Endothelial cell of coronary artery (primary cell): ENCODE data around the gene DYNC1LI1. TPM values are rescaled to one million over a fixed set of nuclear protein-coding genes. Genes with fewer than 3 reads are reported as not detected.

Experiments used
- total RNA-seq: library from RNA; depleted of rRNA; stranded (reverse); fragments of >200 nt; gene quantifications from 2 replicates; pipeline ENCODE4 v1.2.3, GENCODE V29; 2014

The DYNC1LI1 gene
- 39.0 and 43.3 TPM in 2 replicates for total RNA-seq

DNA sequence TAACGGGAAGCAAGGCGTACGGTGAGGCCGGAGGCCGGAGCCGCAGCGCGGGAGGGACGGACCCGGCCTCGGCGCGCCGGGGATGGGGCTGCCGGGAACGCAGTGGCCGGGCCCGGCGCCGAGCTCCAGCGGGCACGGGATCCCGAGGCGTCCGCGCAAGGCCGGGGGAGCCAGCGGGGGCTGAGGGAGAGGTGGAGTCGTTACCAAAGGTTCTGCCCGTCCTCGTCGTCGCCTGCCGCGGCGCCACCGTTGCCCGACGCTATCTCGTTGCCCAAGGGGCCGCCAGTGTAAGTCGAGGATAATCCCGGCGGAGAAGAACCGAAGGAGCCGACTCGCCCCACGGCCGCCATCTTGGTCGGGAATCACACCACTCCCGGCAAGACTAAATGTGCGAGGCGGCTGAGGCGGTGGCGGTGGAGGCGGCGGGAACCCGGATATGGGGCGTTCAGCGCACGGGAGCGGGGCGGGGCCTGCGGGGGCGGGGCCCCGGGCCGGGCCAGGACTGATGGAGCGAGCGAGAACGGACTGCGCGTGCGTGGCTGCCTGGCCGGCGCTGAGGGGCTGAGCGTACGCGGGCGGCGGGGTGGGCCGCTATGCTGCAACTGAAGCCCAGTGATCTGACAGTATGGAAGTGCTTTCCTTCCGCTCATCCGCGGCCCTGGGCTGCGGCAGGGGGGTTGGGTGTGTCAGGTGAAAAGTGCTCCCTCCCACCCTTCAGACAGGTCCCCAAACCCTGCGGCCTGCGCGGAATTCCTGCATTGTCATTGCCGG is at the start of gene DYNC1LI1:
Gene DYNC1LI1, minus strand, starts transcription at position 438 of the 771 bp plus-strand sequence. Its CDS starts 88 bp downstream, at position 350.

GRCh38 chr3:32502118-32502945 is 68.3 kb downstream of the DYNC1LI1 start, which contains the start of gene CMTM6:
Gene CMTM6, minus strand, starts transcription at chr3:32502852. Its CDS starts 107 bp downstream, at chr3:32502745.

Other genes with a start within 250 kb of the DYNC1LI1 start
- 12.1 and 12.3 TPM in 2 replicates for gene CMTM7, start 179.0 kb downstream of the DYNC1LI1 start, total RNA-seq
- gene CMTM6, start 68.0 kb downstream of the DYNC1LI1 start, total RNA-seq = 78.5 and 89.5 TPM in 2 replicates
- 28.5 and 32.8 TPM in 2 replicates for gene CNOT10, start 114.3 kb upstream of the DYNC1LI1 start, total RNA-seq
- not detected in 2 replicates for gene TRIM71, start 247.1 kb upstream of the DYNC1LI1 start, total RNA-seq